HepG2 (cell line): ENCODE data around the gene PRKCI. TPM values are rescaled to one million over a fixed set of nuclear protein-coding genes. Genes with fewer than 3 reads are reported as not detected.

Experiments
- ATAC-seq: fragments of 200-7000 bp; cut with Tn5 transposase; 3 replicates; pipeline ENCODE4 v1.9.1; 2020; ENCODE audit warnings: mild to moderate bottlenecking, moderate library complexity
- BruUV-seq: library from RNA; stranded (reverse); fragments of 400-500 nt; replicated peaks from 2 replicates; lab custom pipeline; 2021; lab: Mats Ljungman, UMichigan
- CTCF ChIA-PET: fragments of 300-600 bp; formaldehyde crosslinking; extraction: SDS; loops from one replicate; lab custom pipeline; 2021; ENCODE audit warnings: low total read pairs, inconsistent platforms, low intra/inter-chr PET ratio; lab: Yijun Ruan, JAX
- POLR2A ChIA-PET: fragments of 350-600 bp; sonication (Branson Sonifier 250); formaldehyde crosslinking; loops from one replicate; lab custom pipeline; 2020; ENCODE audit warnings: antibody characterized with exemption, inconsistent platforms; lab: Yijun Ruan, JAX
- DNase-seq: peaks from one replicate; pipeline ENCODE4 v3.0.0-alpha.2; 2015; ENCODE audit warnings: low spot score
- FAIRE-seq: peaks from 3 replicates; lab custom pipeline; 2011; peaks lifted over from hg19 to GRCh38; lab: Jason Lieb, UNC
- H2AFZ ChIP-seq: one replicate; pipeline ENCODE4 v1.6.1; 2011; ENCODE audit warnings: low read length, inconsistent platforms
- H3K27ac ChIP-seq: fragments of 300-600 bp; 3 replicates; pipeline ENCODE4 v1.8.0; 2011; ENCODE audit warnings: mixed run types, mild to moderate bottlenecking, mixed read lengths, low read length, inconsistent platforms; ENCODE audit not compliant: insufficient read depth; ENCODE audit errors: extremely low read length
- H3K27me3 ChIP-seq, 2 experiments: fragments of 200-600 bp in 1 of 2; 2 replicates in 1 of 2; 3 replicates in 1 of 2; pipeline versions ENCODE4 v1.6.0 to v1.8.0; 2011; ENCODE audit warnings: low read length in 2 of 2, mild to moderate bottlenecking in 2 of 2, moderate library complexity in 2 of 2, inconsistent platforms in 1 of 2; ENCODE audit not compliant: insufficient read depth in 2 of 2, control insufficient read depth in 1 of 2
- H3K36me3 ChIP-seq, 2 experiments: fragments of 200-600 bp in 1 of 2; replicated peaks in 1 of 2; 2 replicates in 1 of 2; 3 replicates in 1 of 2; pipeline versions ENCODE4 v1.5.1 to v1.8.0; 2011; ENCODE audit warnings: low read length in 2 of 2, inconsistent platforms in 1 of 2; ENCODE audit not compliant: insufficient read depth in 2 of 2, control insufficient read depth in 1 of 2
- H3K4me1 ChIP-seq: 2 replicates; pipeline ENCODE4 v1.5.1; 2012; ENCODE audit warnings: low read length, inconsistent platforms; ENCODE audit not compliant: insufficient read depth
- H3K4me2 ChIP-seq: 2 replicates; pipeline ENCODE4 v1.6.0; 2011; ENCODE audit warnings: low read depth, low read length, inconsistent platforms
- H3K4me3 ChIP-seq, 3 experiments: fragments of 200-600 bp in 1 of 3; sonication (generic), shearing (Covaris generic) in 1 of 3; replicated peaks in 1 of 3; 2 replicates each; pipeline ENCODE4 v1.5.1; 2011 to 2016; ENCODE audit warnings: low read length in 3 of 3, inconsistent platforms in 2 of 3, low read depth in 2 of 3, mild to moderate bottlenecking in 2 of 3, control low read depth in 1 of 3, mixed read lengths in 1 of 3; ENCODE audit not compliant: insufficient read depth in 1 of 3
- H3K79me2 ChIP-seq: one replicate; pipeline ENCODE4 v1.6.1; 2011; ENCODE audit warnings: low read length, inconsistent platforms; ENCODE audit not compliant: insufficient read depth
- H3K9ac ChIP-seq: 2 replicates; pipeline ENCODE4 v1.6.0; 2011; ENCODE audit warnings: mild to moderate bottlenecking, low read depth, low read length, inconsistent platforms; ENCODE audit not compliant: insufficient read depth
- H3K9me3 ChIP-seq: 2 replicates; pipeline ENCODE4 v1.5.1; 2012; ENCODE audit warnings: mild to moderate bottlenecking, low read length
- H4K20me1 ChIP-seq: 2 replicates; pipeline ENCODE4 v1.6.0; 2011; ENCODE audit warnings: inconsistent platforms, mild to moderate bottlenecking, low read length, moderate library complexity; ENCODE audit not compliant: insufficient read depth
- HOXA9 ChIP-seq: sonication (generic); formaldehyde crosslinking; IDR thresholded peaks from 2 replicates; pipeline ENCODE4 v1.8.1; 2022; ENCODE audit warnings: missing genetic modification reagents, mild to moderate bottlenecking, moderate library complexity, borderline replicate concordance
- IRX3 ChIP-seq: sonication (generic); formaldehyde crosslinking; IDR thresholded peaks from 2 replicates; pipeline ENCODE4 v1.8.1; 2023; ENCODE audit warnings: mild to moderate bottlenecking, low read depth, missing genetic modification reagents, borderline replicate concordance
- KAT8 ChIP-seq: IDR thresholded peaks from 2 replicates; pipeline ENCODE4 v1.6.1; 2016; ENCODE audit warnings: missing genetic modification reagents, missing compliant biosample characterization
- SMAD9 ChIP-seq: sonication (generic); formaldehyde crosslinking; IDR thresholded peaks from 2 replicates; pipeline ENCODE4 v1.5.1; 2020; ENCODE audit warnings: mild to moderate bottlenecking, missing genetic modification reagents
- ZNF12 ChIP-seq: sonication (generic); formaldehyde crosslinking; IDR thresholded peaks from 2 replicates; pipeline ENCODE4 v1.5.0; 2020; ENCODE audit warnings: missing genetic modification reagents
- ZNF143 ChIP-seq: sonication (generic); formaldehyde crosslinking; IDR thresholded peaks from 2 replicates; pipeline ENCODE4 v1.4.0; 2020; ENCODE audit warnings: missing genetic modification reagents
- ZNF670 ChIP-seq: sonication (generic); formaldehyde crosslinking; IDR thresholded peaks from 2 replicates; pipeline ENCODE4 v1.8.0; 2022; ENCODE audit warnings: mild to moderate bottlenecking, missing genetic modification reagents, borderline replicate concordance
- ZNF780A ChIP-seq: sonication (generic); formaldehyde crosslinking; IDR thresholded peaks from 2 replicates; pipeline ENCODE4 v1.8.0; 2022; ENCODE audit warnings: mild to moderate bottlenecking, missing genetic modification reagents, moderate library complexity
- ZNF891 ChIP-seq: sonication (generic); formaldehyde crosslinking; IDR thresholded peaks from 2 replicates; pipeline ENCODE4 v1.5.0; 2020; ENCODE audit warnings: mild to moderate bottlenecking, missing genetic modification reagents
- WGBS: methylation state at CpG from one replicate; pipeline ENCODE4 v1.1.6; 2017; ENCODE audit warnings: low lambda C conversion rate; 5-methylcytosine and 5-hydroxymethylcytosine counted together
- in situ Hi-C: cut with HindIII; loops from 2 replicates; pipeline ENCODE4 v1.10.0; 2017; ENCODE audit warnings: low pct_unique_long_range_greater_than_20kb; ENCODE audit not compliant: extremely low pct_ligation_motif_present
- intact Hi-C: fragments of 100-400 bp; cut with micrococcal nuclease; formaldehyde crosslinking; loops from one replicate; pipeline ENCODE4 v1.10.0; 2022; ENCODE audit not compliant: unreplicated experiment
- polyA plus RNA-seq, 8 experiments: library from polyadenylated mRNA; depleted of rRNA in 3 of 8; stranded (reverse) in 7 of 8; unstranded in 1 of 8; fragments of >200 nt; fragmentation: Illumina TruSeq in 4 of 8; extraction: Trizol in 4 of 8; gene quantifications; 2 replicates each; pipeline versions ENCODE4 v1.2.1 to v1.2.3, GENCODE V29; 2011 to 2016; ENCODE audit warnings: low read depth in 4 of 8, missing spikeins in 1 of 8, mixed read lengths in 1 of 8; ENCODE audit not compliant: insufficient read depth in 1 of 8
- total RNA-seq, 5 experiments: library from RNA; depleted of rRNA; stranded (reverse); fragments of >200 nt; fragmentation: Illumina TruSeq; extraction: Trizol; gene quantifications; 2 replicates each; pipeline ENCODE4 v1.2.3, GENCODE V29; 2016; ENCODE audit warnings: low read depth in 1 of 5
- TF ChIP-seq, protein P1 (sequence below): sonication (generic); formaldehyde crosslinking; IDR thresholded peaks from 2 replicates; pipeline ENCODE4 v1.4.0; 2020; ENCODE audit warnings: missing genetic modification reagents, borderline replicate concordance

Gene PRKCI
- total and polyA plus RNA-seq, 2 of the 13 experiments (the other 11 are each of a cell fraction or from before 2014, with no cell fraction given) = 17.2 to 30.4 TPM

DNA sequence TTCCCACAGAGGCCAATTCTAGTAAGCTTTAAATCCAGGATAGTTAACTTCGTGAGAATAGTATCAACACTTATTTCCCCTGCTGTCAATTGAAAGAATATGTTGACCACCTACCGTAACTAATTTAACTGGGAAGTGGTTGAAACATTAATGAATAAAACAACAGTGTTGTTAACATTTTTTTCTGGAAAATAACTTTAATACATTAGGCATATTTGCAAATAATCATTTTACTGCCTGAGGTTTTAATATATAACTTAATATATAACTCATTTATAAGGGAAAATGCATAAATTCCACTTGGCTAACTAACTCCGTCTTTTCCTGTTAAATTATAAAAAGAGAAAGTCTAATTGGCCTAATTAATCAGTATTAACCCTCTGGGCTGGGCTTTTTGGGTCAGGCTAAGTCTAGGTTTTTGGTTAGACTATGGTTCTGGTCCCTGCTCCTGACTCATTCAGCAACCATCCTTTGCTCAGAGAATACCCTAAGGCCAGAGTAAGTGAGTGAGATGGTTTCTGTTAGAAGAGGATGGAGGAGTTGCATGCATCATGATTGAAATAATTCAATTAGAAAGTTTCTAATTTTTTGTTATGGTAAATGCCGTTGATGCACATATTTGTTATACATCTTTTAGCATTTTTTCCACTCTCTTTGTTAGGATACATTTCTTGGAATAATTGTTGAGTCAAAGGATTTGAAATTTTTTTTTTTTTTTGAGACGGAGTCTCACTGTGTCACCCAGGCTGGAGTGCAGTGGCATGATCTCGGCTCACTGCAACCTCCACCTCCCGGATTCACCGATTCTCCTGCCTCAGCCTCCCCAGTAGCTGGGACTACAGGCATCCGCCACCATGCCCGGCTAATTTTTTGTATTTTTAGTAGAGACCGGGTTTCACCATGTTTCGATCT, 124.5 kb downstream of the PRKCI start:
- Histone ChIP-seq H3K9me3 (no peaks in the 10 kb centered on the region), H3K4me2 (no peak overlapping the region), H2AFZ (no peak overlapping the region), H3K27me3 (no peaks in the 10 kb centered on the region), H3K27ac (no peak overlapping the region), H3K79me2 (no peaks in the 10 kb centered on the region), H4K20me1 (no peaks in the 10 kb centered on the region)
- BruUV-seq = no TSS peak
- 90% methylated on average over 12 of the region's 12 CpGs for WGBS
- CTCF ChIA-PET = no interaction called here
- ATAC-seq (no peak), DNase-seq (no peak), FAIRE-seq (no peak)
- intact Hi-C loops (no loop called here), in situ Hi-C loops (no loop called here)
- POLR2A ChIA-PET = no interaction called here
- TF ChIP-seq ZNF12 (CRISPR knock-in tag) (no peak), ZNF891 (CRISPR knock-in tag) (no peak), HOXA9 (CRISPR knock-in tag) (no peak), ZNF780A (no peak), IRX3 (CRISPR knock-in tag) (no peak), ZNF670 (CRISPR knock-in tag) (no peak), ZNF143 (CRISPR knock-in tag) (no peak), KAT8 (CRISPR knock-in tag) (no peak), SMAD9 (CRISPR knock-in tag) (no peak)
- TF ChIP-seq, protein P1, sequence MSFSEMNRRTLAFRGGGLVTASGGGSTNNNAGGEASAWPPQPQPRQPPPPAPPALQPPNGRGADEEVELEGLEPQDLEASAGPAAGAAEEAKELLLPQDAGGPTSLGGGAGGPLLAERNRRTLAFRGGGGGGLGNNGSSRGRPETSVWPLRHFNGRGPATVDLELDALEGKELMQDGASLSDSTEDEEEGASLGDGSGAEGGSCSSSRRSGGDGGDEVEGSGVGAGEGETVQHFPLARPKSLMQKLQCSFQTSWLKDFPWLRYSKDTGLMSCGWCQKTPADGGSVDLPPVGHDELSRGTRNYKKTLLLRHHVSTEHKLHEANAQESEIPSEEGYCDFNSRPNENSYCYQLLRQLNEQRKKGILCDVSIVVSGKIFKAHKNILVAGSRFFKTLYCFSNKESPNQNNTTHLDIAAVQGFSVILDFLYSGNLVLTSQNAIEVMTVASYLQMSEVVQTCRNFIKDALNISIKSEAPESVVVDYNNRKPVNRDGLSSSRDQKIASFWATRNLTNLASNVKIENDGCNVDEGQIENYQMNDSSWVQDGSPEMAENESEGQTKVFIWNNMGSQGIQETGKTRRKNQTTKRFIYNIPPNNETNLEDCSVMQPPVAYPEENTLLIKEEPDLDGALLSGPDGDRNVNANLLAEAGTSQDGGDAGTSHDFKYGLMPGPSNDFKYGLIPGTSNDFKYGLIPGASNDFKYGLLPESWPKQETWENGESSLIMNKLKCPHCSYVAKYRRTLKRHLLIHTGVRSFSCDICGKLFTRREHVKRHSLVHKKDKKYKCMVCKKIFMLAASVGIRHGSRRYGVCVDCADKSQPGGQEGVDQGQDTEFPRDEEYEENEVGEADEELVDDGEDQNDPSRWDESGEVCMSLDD (CRISPR knock-in tag) = no peak
- TF ChIP-seq, all 625 proteins: peak for 0
- Histone ChIP-seq H3K4me3 (no peak overlapping the region), H3K9ac (no peak overlapping the region), H3K4me1 (peaks cover 32% of the 10 kb centered on the region), H3K36me3 (no peaks in the 10 kb centered on the region)
